Measurements from ENCODE around the gene TRAF6.

The TRAF6 gene

GRCh38 chr11:36449561-36450096 lies 60.4 kb downstream of the TRAF6 start:
- Mint-ChIP-seq H3K4me3 (no peak overlapping the region), H3K27me3 (ENCODE audit: low read depth) (no peaks in the 10 kb centered on the region), H3K4me1 (peaks cover 66% of the 10 kb centered on the region), H3K9me3 (no peaks in the 10 kb centered on the region), H3K27ac (peak overlapping the region in 2 of 3 experiments; percentile 33 to 51), H3K36me3 (ENCODE audit: low read depth) (peaks cover 16% of the 10 kb centered on the region)
- TF ChIP-seq, protein P1, sequence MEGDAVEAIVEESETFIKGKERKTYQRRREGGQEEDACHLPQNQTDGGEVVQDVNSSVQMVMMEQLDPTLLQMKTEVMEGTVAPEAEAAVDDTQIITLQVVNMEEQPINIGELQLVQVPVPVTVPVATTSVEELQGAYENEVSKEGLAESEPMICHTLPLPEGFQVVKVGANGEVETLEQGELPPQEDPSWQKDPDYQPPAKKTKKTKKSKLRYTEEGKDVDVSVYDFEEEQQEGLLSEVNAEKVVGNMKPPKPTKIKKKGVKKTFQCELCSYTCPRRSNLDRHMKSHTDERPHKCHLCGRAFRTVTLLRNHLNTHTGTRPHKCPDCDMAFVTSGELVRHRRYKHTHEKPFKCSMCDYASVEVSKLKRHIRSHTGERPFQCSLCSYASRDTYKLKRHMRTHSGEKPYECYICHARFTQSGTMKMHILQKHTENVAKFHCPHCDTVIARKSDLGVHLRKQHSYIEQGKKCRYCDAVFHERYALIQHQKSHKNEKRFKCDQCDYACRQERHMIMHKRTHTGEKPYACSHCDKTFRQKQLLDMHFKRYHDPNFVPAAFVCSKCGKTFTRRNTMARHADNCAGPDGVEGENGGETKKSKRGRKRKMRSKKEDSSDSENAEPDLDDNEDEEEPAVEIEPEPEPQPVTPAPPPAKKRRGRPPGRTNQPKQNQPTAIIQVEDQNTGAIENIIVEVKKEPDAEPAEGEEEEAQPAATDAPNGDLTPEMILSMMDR (IDR thresholded peaks at IDR 0.05; ENCODE audit: unreplicated experiment in 3 of 3), result no peak

GRCh38 chr11:36447947-36448346 lies 62.1 kb downstream of the TRAF6 start:
- Mint-ChIP-seq H3K36me3 (ENCODE audit: low read depth) (peaks cover 18% of the 10 kb centered on the region), H3K27me3 (ENCODE audit: low read depth) (no peaks in the 10 kb centered on the region), H3K4me1 (peaks cover 49% of the 10 kb centered on the region)

DNA sequence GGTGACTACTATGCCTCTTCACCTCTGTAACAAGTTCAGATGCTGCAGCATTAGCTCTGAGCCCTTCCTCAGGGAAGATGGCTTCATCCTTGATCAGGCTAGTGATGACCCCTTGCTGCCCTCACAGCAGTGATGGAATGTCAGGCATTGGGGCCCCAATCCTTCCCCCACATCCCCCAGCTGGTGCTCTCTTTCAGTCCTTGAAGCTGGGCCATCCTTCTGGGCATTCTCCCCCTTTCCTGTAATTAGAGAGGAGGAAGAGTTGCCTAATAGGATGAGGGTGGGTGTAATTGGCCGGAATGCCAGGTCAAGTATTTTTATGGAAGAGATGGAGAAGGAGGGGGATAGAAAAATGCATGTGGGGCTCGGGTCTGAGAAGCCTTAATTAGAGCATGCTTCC lies 62.6 kb downstream of the TRAF6 start:
- TF ChIP-seq, protein P1 (IDR thresholded peaks at IDR 0.05; ENCODE audit: unreplicated experiment in 3 of 3), result no peak
- Mint-ChIP-seq H3K4me1 (peaks cover 44% of the 10 kb centered on the region), H3K27ac (peak overlapping the region in 1 of 3 experiments; percentile 37), H3K4me3 (no peak overlapping the region), H3K36me3 (ENCODE audit: low read depth) (peaks cover 23% of the 10 kb centered on the region), H3K9me3 (no peaks in the 10 kb centered on the region), H3K27me3 (ENCODE audit: low read depth) (no peaks in the 10 kb centered on the region)

More at GRCh38 chr11:36447947-36448346, 62.1 kb downstream of the TRAF6 start:
- peak overlapping the region in 1 of 3 experiments; percentile 37 for H3K27ac Mint-ChIP-seq
- TF ChIP-seq, protein P1 (IDR thresholded peaks at IDR 0.05; ENCODE audit: unreplicated experiment in 3 of 3), result no peak
- no peaks in the 10 kb centered on the region for H3K9me3 Mint-ChIP-seq
- H3K4me3 Mint-ChIP-seq, result no peak overlapping the region

DNA sequence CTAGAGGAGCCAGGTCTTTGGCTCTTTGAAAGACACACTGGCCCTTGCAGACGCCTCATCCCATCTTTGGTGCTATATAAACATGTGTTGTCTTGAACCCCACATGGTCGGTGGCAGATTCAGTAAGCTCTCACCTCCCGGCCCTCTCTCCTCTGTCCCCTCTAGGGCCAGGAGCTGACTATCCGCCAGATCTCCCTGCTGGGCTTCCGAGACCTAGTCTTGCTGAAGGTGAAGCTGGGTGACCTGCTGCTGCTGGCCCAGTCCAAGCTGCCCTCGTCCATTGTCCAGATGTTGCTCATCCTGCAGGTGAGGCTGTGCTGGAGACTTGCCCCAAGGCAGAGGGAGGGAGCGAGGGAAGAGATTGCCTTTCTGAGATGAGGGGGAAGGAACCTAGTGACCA lies 63.9 kb downstream of the TRAF6 start:
- H3K4me1 Mint-ChIP-seq, result peaks cover 38% of the 10 kb centered on the region
- H3K36me3 Mint-ChIP-seq (ENCODE audit: low read depth), result peaks cover 23% of the 10 kb centered on the region
- no peak overlapping the region for H3K4me3 Mint-ChIP-seq
- H3K27me3 Mint-ChIP-seq (ENCODE audit: low read depth), result no peaks in the 10 kb centered on the region
- no peak overlapping the region for H3K27ac Mint-ChIP-seq
- TF ChIP-seq, protein P1 (IDR thresholded peaks at IDR 0.05; ENCODE audit: unreplicated experiment in 3 of 3), result no peak
- H3K9me3 Mint-ChIP-seq, result peaks cover 3% of the 10 kb centered on the region

- TF ChIP-seq, protein P1 (IDR thresholded peaks at IDR 0.05; ENCODE audit: unreplicated experiment in 3 of 3), result no peak
- H3K4me1 Mint-ChIP-seq, result peaks cover 19% of the 10 kb centered on the region
- no peak overlapping the region for H3K27ac Mint-ChIP-seq
- no peak overlapping the region for H3K4me3 Mint-ChIP-seq
- H3K9me3 Mint-ChIP-seq, result peaks cover 3% of the 10 kb centered on the region
- H3K36me3 Mint-ChIP-seq (ENCODE audit: low read depth), result peaks cover 24% of the 10 kb centered on the region
- H3K27me3 Mint-ChIP-seq (ENCODE audit: low read depth), result no peaks in the 10 kb centered on the region
Observed at GRCh38 chr11:36443661-36444060, 66.4 kb downstream of the TRAF6 start.

DNA sequence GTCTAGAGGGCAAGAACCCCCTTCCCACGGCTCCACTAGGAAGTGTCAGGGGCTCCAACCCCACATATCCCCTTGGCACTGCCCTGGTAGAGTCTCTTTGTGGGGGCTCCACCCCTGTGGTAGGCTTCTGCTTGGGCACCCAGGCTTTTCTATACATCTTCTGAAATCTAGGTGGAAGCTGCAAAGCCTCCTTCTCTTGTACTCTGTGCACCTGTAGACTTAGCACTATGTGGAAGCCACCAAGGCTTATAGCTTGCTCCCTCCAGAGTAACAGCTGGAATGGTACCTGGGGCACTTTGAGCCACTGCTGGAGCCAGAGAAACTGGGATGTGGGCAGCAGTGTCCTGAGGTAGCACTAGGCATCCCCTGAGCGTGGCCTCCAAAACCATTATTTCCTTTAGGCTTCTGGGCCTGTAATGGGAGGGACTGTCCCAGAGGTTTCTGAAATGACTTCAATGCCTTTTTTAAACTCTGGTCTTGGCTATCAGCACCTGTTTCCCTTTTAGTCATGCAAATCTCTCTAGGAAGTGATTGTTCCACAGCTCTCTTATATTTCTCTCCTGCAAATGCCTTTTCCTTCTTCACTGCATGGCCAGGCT lies 68.4 kb downstream of the TRAF6 start:
- TF ChIP-seq, protein P1 (IDR thresholded peaks at IDR 0.05; ENCODE audit: unreplicated experiment in 3 of 3), result no peak
- Mint-ChIP-seq H3K4me1 (peaks cover 5% of the 10 kb centered on the region), H3K4me3 (no peak overlapping the region), H3K36me3 (ENCODE audit: low read depth) (peaks cover 20% of the 10 kb centered on the region), H3K27ac (no peak overlapping the region), H3K27me3 (ENCODE audit: low read depth) (peaks cover 6% of the 10 kb centered on the region), H3K9me3 (peaks cover 3% of the 10 kb centered on the region)

Measured in nephron (organoid).